Transverse colon (tissue), 4 donors: ENCODE results near the gene ZMIZ2. TPM values are rescaled to one million over a fixed set of nuclear protein-coding genes. Genes with fewer than 3 reads are reported as not detected.

Source experiments
- DNase-seq: peaks from one replicate; pipeline ENCODE4 v3.0.0-alpha.2; 2019
- H3K27ac ChIP-seq, 4 donors: fragments of 200-600 bp; sonication (generic); 2 replicates each; pipeline ENCODE4 v1.5.1; 2016 to 2018; ENCODE audit warnings: inconsistent platforms in 4 of 4
- H3K27me3 ChIP-seq: fragments of 200-600 bp; sonication (generic); 2 replicates; pipeline ENCODE4 v1.5.1; 2017; ENCODE audit warnings: inconsistent platforms
- H3K36me3 ChIP-seq, 4 donors: fragments of 200-600 bp; sonication (generic); 2 replicates each; pipeline ENCODE4 v1.5.1; 2017 to 2019; ENCODE audit warnings: inconsistent platforms in 4 of 4
- H3K4me1 ChIP-seq, 4 donors: fragments of 200-600 bp; sonication (generic); 2 replicates each; pipeline ENCODE4 v1.5.1; 2017 to 2020; ENCODE audit warnings: inconsistent platforms in 4 of 4
- H3K4me3 ChIP-seq, 4 donors: fragments of 200-600 bp; sonication (generic); 1 replicate in 1 of 4; 2 replicates in 3 of 4; pipeline versions ENCODE4 v1.5.1 to v1.6.1; 2017 to 2019; ENCODE audit warnings: inconsistent platforms in 4 of 4
- H3K9me3 ChIP-seq, 2 donors: fragments of 200-600 bp; sonication (generic); 2 replicates each; pipeline ENCODE4 v1.5.1; 2017 to 2019; ENCODE audit warnings: inconsistent platforms in 2 of 2
- EP300 ChIP-seq: sonication (generic); formaldehyde crosslinking; IDR thresholded peaks from one replicate; pipeline ENCODE4 v1.6.1; 2017; ENCODE audit warnings: antibody characterized with exemption, low read depth
- POLR2A ChIP-seq: fragments of 450-650 bp; IDR thresholded peaks from one replicate; pipeline ENCODE4 v1.6.1; 2016; ENCODE audit warnings: antibody characterized with exemption, mild to moderate bottlenecking, moderate library complexity
- POLR2AphosphoS5 ChIP-seq, 3 donors: sonication (generic); formaldehyde crosslinking; IDR thresholded peaks; one replicate each; pipeline ENCODE4 v1.6.1; 2016; ENCODE audit warnings: antibody characterized with exemption in 3 of 3
- WGBS, 2 donors: methylation state at CpG; one replicate each; pipeline ENCODE4 v1.1.5; 2018; ENCODE audit warnings: low coverage in 1 of 2; 5-methylcytosine and 5-hydroxymethylcytosine counted together
- in situ Hi-C, 4 donors: fragments of 200-750 bp; cut with MboI; loops; one replicate each; pipeline versions ENCODE4 v1.15.0 to v1.15.1; 2017; ENCODE audit warnings: low sequenced_read_pairs in 3 of 4, low pct_ligation_motif_present in 1 of 4, low pct_unique_long_range_greater_than_20kb in 1 of 4
- intact Hi-C: fragments of 100-400 bp; cut with DNase I; formaldehyde crosslinking; loops from one replicate; pipeline ENCODE4 v1.15.1; 2023; ENCODE audit warnings: low total_unique reads
- total RNA-seq, 4 donors: library from RNA; depleted of rRNA; stranded (reverse); fragments of >200 nt; gene quantifications; one replicate each; pipeline ENCODE4 v1.1.0, GENCODE V29; 2016
- TF ChIP-seq, protein P1 (sequence below), 5 experiments: fragments of 200-600 bp in 3 of 5; fragments of 450-650 bp in 2 of 5; sonication (generic) in 3 of 5; IDR thresholded peaks; 1 replicate in 2 of 5; 2 replicates in 3 of 5; pipeline ENCODE4 v1.5.1; 2016 to 2017; ENCODE audit warnings: antibody characterized with exemption in 5 of 5, inconsistent platforms in 3 of 5, mild to moderate bottlenecking in 2 of 5, moderate library complexity in 1 of 5

The ZMIZ2 gene
- total RNA-seq, 4 donors from 2014 or later = 40.6 to 92.7 (median 69.3) TPM

DNA sequence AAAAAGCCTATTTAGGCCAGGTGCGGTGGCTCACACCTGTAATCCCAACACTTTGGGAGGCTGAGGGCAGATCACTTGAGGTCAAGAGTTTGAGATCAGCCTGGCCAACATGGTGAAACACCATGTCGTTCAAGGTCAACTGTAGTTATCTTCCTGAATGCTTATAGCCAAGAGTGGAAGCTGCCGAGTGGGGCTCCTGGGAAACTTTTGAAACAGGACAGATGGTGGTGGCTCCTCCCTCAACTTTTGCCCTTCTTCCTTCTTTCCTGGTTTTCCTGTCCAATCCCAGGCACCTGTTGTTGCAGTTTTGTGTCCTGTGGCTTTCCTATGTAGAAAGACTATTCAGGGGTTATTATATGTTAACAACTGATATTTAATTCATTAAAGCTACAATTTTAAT, 39.1 kb downstream of the ZMIZ2 start:
- no peak for DNase-seq
- TF ChIP-seq, protein P1, sequence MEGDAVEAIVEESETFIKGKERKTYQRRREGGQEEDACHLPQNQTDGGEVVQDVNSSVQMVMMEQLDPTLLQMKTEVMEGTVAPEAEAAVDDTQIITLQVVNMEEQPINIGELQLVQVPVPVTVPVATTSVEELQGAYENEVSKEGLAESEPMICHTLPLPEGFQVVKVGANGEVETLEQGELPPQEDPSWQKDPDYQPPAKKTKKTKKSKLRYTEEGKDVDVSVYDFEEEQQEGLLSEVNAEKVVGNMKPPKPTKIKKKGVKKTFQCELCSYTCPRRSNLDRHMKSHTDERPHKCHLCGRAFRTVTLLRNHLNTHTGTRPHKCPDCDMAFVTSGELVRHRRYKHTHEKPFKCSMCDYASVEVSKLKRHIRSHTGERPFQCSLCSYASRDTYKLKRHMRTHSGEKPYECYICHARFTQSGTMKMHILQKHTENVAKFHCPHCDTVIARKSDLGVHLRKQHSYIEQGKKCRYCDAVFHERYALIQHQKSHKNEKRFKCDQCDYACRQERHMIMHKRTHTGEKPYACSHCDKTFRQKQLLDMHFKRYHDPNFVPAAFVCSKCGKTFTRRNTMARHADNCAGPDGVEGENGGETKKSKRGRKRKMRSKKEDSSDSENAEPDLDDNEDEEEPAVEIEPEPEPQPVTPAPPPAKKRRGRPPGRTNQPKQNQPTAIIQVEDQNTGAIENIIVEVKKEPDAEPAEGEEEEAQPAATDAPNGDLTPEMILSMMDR (IDR thresholded peaks at IDR 0.05) = no peak
- TF ChIP-seq EP300 (no peak), POLR2AphosphoS5 (IDR thresholded peaks at IDR 0.05) (no peak), POLR2A (no peak)
- intact Hi-C loops (loop anchor here (10.0 kb wide), 1 partner anchor 53 kb away; no protein-coding TSS in a partner anchor), in situ Hi-C loops (no loop called here)
- Histone ChIP-seq H3K4me3 (no peak overlapping the region), H3K9me3 (no peaks in the 10 kb centered on the region), H3K27me3 (no peaks in the 10 kb centered on the region), H3K27ac (no peak overlapping the region), H3K4me1 (no peaks in the 10 kb centered on the region), H3K36me3 (no peaks in the 10 kb centered on the region)
- 76 to 86% methylated on average over 2 to 3 of the region's 3 CpGs for WGBS, 2 donors

DNA sequence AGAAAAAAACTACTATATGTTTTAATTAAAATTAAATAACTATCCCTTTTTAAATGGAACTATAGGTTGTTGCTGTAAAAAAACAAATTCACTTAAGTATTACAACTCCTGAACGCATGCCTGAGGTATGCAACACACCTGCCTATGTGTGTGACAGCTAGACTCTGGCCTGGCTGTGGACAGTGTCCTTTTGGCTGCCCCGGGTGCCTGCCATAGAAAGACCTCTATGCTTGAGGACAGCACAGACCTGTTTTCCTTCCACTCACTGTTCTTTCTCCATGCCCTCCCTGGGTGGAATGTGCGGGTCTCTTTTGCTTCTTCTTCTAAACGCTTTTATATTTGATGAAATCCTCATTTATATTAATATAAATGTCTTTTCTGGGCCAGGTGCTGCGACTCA, 41.3 kb downstream of the ZMIZ2 start:
- Histone ChIP-seq H3K27me3 (no peaks in the 10 kb centered on the region), H3K36me3 (no peaks in the 10 kb centered on the region), H3K4me1 (no peaks in the 10 kb centered on the region), H3K9me3 (no peaks in the 10 kb centered on the region), H3K4me3 (no peak overlapping the region), H3K27ac (no peak overlapping the region)
- WGBS, 2 donors = 87 to 95% methylated on average over 3 to 5 of the region's 5 CpGs
- TF ChIP-seq POLR2AphosphoS5 (IDR thresholded peaks at IDR 0.05) = no peak
- DNase-seq = no peak
- intact Hi-C loops = loop anchor here (10.0 kb wide), 1 partner anchor 55 kb away; no protein-coding TSS in a partner anchor
- in situ Hi-C loops = loop anchor here in 1 of 4 donors (10.0 kb wide), 1 partner anchor 55 kb away; the partner anchor contains the start of gene H2AZ2

DNA sequence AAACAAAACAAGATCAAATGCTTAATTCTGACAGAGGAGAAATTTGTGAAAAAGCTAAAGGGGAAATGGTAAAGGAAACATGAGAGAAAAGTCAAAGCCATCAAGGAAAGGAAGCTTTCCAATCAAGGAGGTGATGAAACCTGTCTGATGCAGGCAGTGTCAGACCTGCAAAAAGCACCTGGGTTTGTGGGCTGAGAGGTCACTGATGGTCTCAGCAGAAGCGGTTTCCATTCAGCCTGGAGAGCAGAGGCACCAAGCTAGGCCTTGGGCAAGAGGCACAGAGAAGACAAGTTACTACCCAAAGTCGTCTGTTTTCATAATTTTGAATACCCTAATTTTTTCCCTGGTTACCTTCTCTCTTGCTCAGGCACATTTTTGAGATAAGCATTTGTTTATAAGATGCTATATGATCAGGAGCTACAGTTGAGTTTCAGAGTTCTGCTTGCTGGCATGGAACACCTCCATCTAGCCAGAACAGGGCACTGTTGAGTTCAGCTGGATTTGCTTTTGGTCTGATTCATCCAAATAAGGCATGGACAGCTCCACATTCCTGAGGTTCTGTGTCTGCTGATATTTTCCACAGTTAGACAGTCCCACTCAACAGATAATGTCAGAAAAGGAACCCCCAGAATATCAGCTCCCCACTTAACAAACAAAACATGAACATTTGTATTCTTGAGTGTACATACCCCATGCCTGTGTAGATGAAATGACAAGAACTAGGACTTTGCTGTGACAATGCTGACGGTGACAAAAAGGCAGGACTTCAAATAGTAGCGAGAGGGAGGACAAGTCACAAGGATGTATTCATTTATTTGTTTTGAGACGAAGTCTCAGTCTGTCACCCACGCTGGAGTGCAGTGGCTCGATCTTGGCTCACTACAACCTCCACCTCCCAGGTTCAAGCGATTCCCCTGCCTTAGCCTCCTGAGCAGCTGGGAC, 42.9 kb downstream of the ZMIZ2 start:
- Histone ChIP-seq H3K4me1 (peaks cover 0 to 7% (median 5%) of the 10 kb centered on the region in 4 donors), H3K27ac (no peak overlapping the region), H3K27me3 (no peaks in the 10 kb centered on the region), H3K4me3 (no peak overlapping the region), H3K36me3 (no peaks in the 10 kb centered on the region), H3K9me3 (no peaks in the 10 kb centered on the region)
- no peak for DNase-seq
- in situ Hi-C loops = loop anchor here in 1 of 4 donors (10.0 kb wide), 1 partner anchor 53 kb away; the partner anchor contains the start of gene H2AZ2
- WGBS, 2 donors = 84 to 94% methylated on average over 2 to 8 of the region's 8 CpGs
- intact Hi-C loops = no loop called here
- TF ChIP-seq EP300 (no peak), POLR2A (no peak), POLR2AphosphoS5 (IDR thresholded peaks at IDR 0.05) (no peak)
- TF ChIP-seq, protein P1 (IDR thresholded peaks at IDR 0.05) = no peak

DNA sequence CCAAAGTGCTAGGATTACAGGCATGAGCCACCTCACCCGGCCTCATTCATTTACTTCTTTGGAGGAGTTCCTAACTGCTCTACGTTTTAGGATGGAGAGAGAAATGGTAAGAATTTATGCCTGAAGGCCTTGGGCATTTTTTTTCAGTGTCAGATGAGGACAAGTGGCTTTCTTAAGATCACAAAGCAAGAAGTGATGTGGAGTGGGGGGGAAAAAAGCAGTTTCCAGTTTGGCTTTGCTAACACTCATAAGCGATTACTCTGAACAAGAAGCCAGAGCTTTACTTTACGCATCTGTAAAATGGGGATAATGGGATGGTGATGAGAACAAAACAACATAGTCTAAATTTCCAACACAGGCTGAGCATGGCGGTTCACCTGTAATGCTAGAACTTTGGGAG, 45.3 kb downstream of the ZMIZ2 start:
- peaks cover 8 to 22% (median 18%) of the 10 kb centered on the region in 4 donors for H3K4me1 ChIP-seq
- H3K36me3 ChIP-seq = peaks cover 0 to 3% (median 0%) of the 10 kb centered on the region in 4 donors
- 82 to 86% methylated on average over 5 of the region's 5 CpGs for WGBS, 2 donors
- H3K27me3 ChIP-seq = no peaks in the 10 kb centered on the region
- in situ Hi-C loops (loop anchor here in 1 of 4 donors (10.0 kb wide), 1 partner anchor 51 kb away; the partner anchor contains the start of gene H2AZ2), intact Hi-C loops (loop anchor here (1.0 kb wide), 1 partner anchor 20 kb away; no protein-coding TSS in a partner anchor)
- TF ChIP-seq POLR2A = no peak
- TF ChIP-seq, protein P1 (IDR thresholded peaks at IDR 0.05) = no peak
- TF ChIP-seq POLR2AphosphoS5 (IDR thresholded peaks at IDR 0.05) = no peak
- no peak for TF ChIP-seq EP300
- H3K27ac ChIP-seq = no peak overlapping the region
- H3K4me3 ChIP-seq = no peak overlapping the region
- DNase-seq = no peak
- H3K9me3 ChIP-seq = no peaks in the 10 kb centered on the region
